NCI-H1105 (cell line): ENCODE measurements around the gene RABL2B.
"Not testable (repeated sequence)": the region's sequence is repeated elsewhere in the genome, so short reads cannot be mapped to it uniquely, and the experiment has no call there.

Experiments
- DNase-seq: peaks from one replicate; lab custom pipeline; 2025; lab: John Stamatoyannopoulos, UW

The RABL2B gene

GRCh38 chr22:50783033-50783879, at the start of gene RABL2B:
Gene RABL2B, minus strand, starts transcription at chr22:50783636. Its CDS starts 1,342 bp downstream, at chr22:50782294.
- peak; percentile 56 for DNase-seq

GRCh38 chr22:50786936-50787335, 3.5 kb upstream of the RABL2B start:
- DNase-seq, result not testable (repeated sequence)

- not testable (repeated sequence) for DNase-seq
Observed at GRCh38 chr22:50785289-50785688, 1.9 kb upstream of the RABL2B start.

GRCh38 chr22:50783880-50784276, 442 bp upstream of the RABL2B start:
- DNase-seq, result not testable (repeated sequence)

- not testable (repeated sequence) for DNase-seq
Observed at GRCh38 chr22:50782253-50782652, 1.2 kb downstream of the RABL2B start.

DNA sequence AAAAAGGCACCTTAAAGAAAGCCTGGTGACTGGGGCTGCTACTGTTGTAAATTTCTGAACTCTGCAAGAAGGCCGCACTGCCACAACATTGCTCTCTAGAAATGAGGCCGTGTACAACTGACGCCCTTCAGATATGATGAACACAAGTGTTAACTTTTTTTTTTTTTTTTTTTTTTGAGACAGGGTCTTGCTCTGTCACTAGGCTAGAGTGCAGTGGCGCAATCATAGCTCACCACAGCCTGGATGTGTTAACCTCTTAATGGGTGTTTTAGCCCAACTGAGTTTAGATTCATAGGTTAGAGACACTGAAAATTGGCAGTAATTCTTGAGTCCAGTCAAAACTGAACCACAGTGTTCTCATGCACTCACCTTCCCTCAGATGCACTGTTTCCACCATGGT, 3.2 kb downstream of the RABL2B start:
- not testable (repeated sequence) for DNase-seq

DNA sequence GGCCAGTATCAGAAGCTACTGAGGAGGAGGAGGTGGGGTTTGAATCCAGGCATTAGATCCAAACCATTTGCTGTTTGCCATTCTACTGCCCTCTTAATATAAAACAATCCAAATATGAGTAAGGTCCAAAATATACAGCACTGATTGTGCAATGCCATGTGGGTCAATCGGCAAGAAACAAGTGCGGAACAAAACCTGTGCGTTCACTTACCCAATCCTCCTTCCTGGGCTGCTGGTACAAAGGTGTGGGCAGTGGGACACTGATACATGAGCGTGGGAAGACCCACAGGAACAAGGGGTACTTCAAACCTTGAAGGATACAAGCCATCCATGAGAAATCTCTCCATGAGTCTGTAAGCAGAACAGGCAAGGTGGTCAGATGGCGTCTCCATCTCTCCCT, 5.8 kb downstream of the RABL2B start:
- not testable (repeated sequence) for DNase-seq

DNA sequence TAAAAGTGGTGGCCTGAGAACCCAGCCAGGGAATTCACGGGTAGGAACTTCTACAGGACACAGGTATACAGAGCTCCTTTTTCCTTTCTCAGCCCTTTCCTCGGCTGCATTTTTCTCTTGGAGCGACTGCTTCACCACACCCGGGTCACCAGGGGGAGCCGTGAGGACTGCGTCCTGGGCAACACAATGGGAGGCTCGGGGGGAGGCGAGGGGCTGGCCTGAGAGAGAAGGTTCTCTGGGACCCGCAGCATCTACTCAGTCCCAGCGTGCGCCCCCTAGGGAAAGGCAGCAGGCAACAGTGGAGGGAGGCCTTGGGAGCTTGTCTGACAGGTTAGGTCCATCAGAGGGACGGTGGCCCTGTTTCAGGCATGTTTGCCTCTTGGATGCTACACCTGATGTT, 8.3 kb downstream of the RABL2B start:
- not testable (repeated sequence) for DNase-seq

DNA sequence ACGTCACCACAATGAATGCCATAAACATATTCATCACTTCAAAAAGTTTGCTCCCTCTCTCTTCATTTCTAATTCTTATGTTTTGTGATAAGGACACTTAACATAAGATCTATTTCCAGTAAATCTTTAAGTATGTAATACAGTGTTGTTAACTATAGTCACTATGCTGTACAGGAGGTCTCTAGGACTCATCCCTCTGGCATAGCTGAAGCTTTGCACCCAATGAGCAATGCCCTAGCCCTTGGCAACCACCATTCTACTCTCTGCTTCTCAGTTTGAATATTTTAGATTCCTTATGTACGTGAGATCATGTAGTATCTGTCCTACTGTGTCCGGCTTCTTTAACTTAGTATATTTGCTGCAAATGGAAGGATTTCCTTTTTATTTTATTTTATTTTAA, 19.1 kb downstream of the RABL2B start:
- not testable (repeated sequence) for DNase-seq

GRCh38 chr22:50761829-50762228, 21.6 kb downstream of the RABL2B start:
- DNase-seq, result not testable (repeated sequence)

DNA sequence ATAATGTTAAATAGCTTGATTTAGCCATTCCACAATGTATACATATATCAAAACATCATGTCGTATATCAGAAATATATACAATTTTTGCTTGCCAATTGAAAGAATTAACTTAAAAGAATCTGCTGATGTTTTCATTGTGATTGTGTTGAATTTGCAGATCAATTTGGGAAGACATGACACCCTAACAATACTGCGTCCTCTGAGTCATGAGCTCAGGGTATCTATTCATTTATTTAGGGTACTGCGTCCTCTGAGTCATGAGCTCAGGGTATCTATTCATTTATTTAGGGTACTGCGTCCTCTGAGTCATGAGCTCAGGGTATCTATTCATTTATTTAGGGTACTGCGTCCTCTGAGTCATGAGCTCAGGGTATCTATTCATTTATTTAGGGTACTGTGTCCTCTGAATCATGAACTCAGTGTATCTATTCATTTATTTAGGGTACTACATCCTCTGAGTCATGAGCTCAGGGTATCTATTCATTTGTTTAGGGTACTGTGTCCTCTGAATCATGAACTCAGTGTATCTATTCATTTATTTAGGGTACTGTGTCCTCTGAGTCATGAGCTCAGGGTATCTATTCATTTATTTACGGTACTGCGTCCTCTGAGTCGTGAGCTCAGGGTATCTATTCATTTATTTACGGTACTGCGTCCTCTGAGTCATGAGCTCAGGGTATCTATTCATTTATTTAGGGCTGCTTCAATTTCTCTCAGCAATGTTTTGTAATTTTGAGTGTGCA, 23.7 kb downstream of the RABL2B start:
- DNase-seq, result not testable (repeated sequence)

GRCh38 chr22:50756949-50757491, 26.4 kb downstream of the RABL2B start:
- DNase-seq, result not testable (repeated sequence)

DNA sequence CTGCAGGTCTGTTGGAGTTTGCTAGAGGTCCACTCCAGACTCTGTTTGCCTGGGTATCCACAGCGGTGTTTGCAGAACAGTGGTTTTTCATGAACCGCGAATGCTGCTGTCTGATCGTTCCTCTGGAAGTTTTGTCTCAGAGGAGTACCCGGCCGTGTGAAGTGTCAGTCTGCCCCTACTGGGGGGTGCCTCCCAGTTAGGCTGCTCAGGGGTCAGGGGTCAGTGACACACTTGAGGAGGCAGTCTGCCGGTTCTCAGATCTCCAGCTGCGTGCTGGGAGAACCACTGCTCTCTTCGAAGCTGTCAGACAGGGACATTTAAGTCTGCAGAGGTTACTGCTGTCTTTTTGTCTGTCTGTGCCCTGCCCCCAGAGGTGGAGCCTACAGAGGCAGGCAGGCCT, 27.0 kb downstream of the RABL2B start:
- DNase-seq, result not testable (repeated sequence)

- DNase-seq, result not testable (repeated sequence)
Observed at GRCh38 chr22:50755251-50755650, 28.2 kb downstream of the RABL2B start.

GRCh38 chr22:50749302-50750074, 33.9 kb downstream of the RABL2B start:
- not testable (repeated sequence) for DNase-seq

- DNase-seq, result not testable (repeated sequence)
Observed at GRCh38 chr22:50748630-50749029, 34.8 kb downstream of the RABL2B start.

- not testable (repeated sequence) for DNase-seq
Observed at GRCh38 chr22:50747521-50747920, 35.9 kb downstream of the RABL2B start.

DNA sequence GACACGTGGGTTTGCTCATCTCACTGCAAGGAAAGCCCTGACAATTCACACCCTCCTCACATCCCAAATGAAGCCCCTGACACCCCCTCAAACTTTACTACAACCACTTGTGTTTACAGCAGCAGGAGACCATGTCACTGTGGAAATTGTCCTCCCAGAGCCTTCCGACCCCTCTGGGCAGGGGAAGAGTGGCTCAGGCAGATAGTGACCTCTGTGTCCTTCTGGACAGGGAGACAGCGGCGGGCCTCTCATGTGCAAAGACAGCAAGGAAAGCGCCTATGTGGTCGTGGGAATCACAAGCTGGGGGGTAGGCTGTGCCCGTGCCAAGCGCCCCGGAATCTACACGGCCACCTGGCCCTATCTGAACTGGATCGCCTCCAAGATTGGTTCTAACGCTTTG, 39.0 kb downstream of the RABL2B start:
- DNase-seq, result not testable (repeated sequence)

DNA sequence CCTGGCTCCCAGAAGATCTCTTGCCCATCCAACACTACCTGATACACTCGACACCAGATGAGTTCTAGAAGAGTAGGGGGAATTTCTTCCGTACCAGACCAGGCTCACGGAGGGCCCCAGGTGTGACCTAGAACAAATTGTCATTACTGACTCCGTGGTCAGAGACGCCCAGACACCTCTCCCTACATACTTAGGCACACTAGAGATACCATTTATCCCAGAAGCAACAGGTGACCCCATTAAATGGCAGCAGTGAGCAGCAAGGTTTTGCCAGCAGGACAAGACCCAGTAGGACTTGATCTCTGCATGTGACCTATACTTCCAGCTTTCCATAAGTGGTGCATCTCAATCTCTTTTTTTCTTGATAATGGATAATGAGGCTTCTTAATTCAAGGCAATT, 42.7 kb downstream of the RABL2B start:
- not testable (repeated sequence) for DNase-seq

DNA sequence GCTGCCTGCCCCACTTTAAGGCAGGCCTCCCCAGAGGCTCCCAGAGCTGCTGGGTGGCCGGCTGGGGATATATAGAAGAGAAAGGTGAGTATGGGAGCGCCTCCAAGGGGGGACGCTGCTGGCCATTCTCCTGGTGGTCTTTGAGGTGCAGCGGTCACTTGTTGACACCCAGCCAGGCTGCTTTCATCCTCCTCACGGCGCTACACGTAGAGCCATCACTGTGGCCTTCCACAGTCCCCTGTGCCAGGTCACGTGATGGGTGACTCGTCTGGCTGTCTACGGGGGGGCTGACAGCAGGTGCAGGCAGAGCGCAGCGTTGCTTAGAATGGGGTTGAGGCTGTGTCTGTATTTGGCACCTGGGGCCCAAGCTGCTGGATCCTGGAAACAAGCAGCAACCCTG, 43.5 kb downstream of the RABL2B start:
- peak; percentile 78 for DNase-seq

DNA sequence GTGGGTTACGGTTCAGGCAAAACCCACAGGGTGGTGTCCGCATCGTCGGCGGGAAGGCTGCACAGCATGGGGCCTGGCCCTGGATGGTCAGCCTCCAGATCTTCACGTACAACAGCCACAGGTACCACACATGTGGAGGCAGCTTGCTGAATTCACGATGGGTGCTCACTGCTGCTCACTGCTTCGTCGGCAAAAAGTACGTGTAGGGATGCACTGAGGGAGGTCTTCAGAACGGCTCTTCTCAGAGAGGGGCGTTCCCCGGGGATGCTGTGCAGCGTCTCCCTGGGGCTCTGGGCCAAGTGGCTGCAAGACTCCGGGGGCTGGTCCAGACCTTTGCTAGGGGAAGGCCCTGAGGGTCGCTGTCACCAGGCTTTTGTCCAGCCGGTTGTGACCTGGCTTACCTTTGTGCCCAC, 44.2 kb downstream of the RABL2B start:
- DNase-seq, result no peak
